Ecto neural progenitor cell (in vitro differentiated cells): ENCODE results near the gene KLK2.
A peak's percentile ranks its signal among the peaks of the same experiment; 100 is the strongest.

Source experiments
- DNase-seq: peaks from one replicate; pipeline ENCODE4 v3.0.0-alpha.2; 2018; ENCODE audit warnings: low spot score

KLK2 gene

GRCh38 chr19:50873056-50873455 is at the start of gene KLK2:
Gene KLK2, plus strand, starts transcription at chr19:50873439. Its CDS starts 35 bp downstream, at chr19:50873474.
- DNase-seq: no peak

GRCh38 chr19:50826492-50827240 is 46.6 kb upstream of the KLK2 start:
- DNase-seq: no peak

GRCh38 chr19:50827476-50827875 is 45.8 kb upstream of the KLK2 start:
- no peak for DNase-seq

GRCh38 chr19:50829801-50830200 is 43.4 kb upstream of the KLK2 start:
- DNase-seq: no peak

- DNase-seq: no peak
Observed at GRCh38 chr19:50830266-50831025, 42.8 kb upstream of the KLK2 start.

- DNase-seq: no peak
Observed at GRCh38 chr19:50831026-50831396, 42.2 kb upstream of the KLK2 start.

GRCh38 chr19:50832666-50833065 is 40.6 kb upstream of the KLK2 start:
- DNase-seq: no peak

GRCh38 chr19:50833117-50833801 is 40.0 kb upstream of the KLK2 start, which contains the start of gene KLK15:
Gene KLK15, minus strand, starts transcription at chr19:50833574. Its CDS starts 2,082 bp downstream, at chr19:50831492.
- DNase-seq: no peak

GRCh38 chr19:50833802-50834167 is 39.5 kb upstream of the KLK2 start:
- DNase-seq: no peak

- no peak for DNase-seq
Observed at GRCh38 chr19:50835103-50835784, 38.0 kb upstream of the KLK2 start.

GRCh38 chr19:50835785-50836542 is 37.3 kb upstream of the KLK2 start:
- DNase-seq: peak; percentile 85

GRCh38 chr19:50836543-50837195 is 36.6 kb upstream of the KLK2 start:
- DNase-seq: no peak

- no peak for DNase-seq
Observed at GRCh38 chr19:50837300-50837699, 35.9 kb upstream of the KLK2 start.

GRCh38 chr19:50838239-50838638 is 35.0 kb upstream of the KLK2 start:
- no peak for DNase-seq

- DNase-seq: no peak
Observed at GRCh38 chr19:50839712-50840655, 33.3 kb upstream of the KLK2 start.

GRCh38 chr19:50842130-50842529 is 31.1 kb upstream of the KLK2 start:
- DNase-seq: no peak

- DNase-seq: no peak
Observed at GRCh38 chr19:50843205-50843604, 30.0 kb upstream of the KLK2 start.

- no peak for DNase-seq
Observed at GRCh38 chr19:50843701-50844221, 29.5 kb upstream of the KLK2 start.

- no peak for DNase-seq
Observed at GRCh38 chr19:50844296-50844935, 28.8 kb upstream of the KLK2 start.
